GM19351 (cell line): Measurements from ENCODE around the gene SNTA1.
"Not testable (repeated sequence)": the region's sequence is repeated elsewhere in the genome, so short reads cannot be mapped to it uniquely, and the experiment has no call there.

Source experiments
- ATAC-seq: cut with Tn5 transposase; IDR thresholded peaks from one replicate; pipeline ENCODE4 v1.9.1; 2021; ENCODE audit warnings: mild to moderate bottlenecking, moderate library complexity; ENCODE audit not compliant: unreplicated experiment

The SNTA1 gene

DNA sequence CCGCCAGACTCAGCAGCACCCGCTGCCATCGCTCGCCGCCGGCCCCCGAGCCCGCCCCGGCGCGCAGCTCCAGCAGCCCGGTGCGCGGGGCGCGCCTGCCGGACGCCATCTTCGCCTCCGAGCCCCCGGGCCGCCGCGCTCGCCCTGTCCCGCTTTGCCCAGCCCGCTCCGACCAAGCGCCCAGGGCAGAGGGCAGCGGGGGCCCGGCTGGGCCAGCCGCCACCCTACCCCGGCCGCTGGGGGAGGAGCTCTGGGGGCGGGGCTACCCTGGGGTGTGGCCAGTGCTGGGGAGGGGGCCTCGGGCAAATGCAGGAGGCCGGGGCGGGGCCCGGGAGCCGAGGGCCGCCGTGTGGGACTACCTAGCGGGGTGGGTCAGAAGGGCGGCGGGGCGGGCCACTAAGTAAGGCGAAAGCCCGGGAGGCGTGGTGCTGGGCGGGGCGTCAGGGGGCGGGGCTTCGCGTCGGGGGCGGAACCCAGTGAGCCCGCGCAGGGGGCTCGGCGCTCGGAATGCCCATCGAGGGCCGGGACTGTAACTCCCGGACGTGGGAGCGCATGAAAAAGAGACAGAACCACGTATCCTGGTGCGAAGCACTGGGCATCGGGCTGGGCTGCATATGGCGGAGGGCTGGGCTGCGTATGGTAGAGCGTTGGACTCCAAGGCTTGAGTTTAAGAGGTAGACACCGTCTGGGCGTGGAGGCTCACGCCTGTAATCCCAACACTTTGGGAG, at the start of gene SNTA1:
SNTA1 (minus strand) TSS at position 252 of the 728 bp plus-strand sequence; CDS start at position 109, 143 bp downstream.
- peak; percentile 75 for ATAC-seq

DNA sequence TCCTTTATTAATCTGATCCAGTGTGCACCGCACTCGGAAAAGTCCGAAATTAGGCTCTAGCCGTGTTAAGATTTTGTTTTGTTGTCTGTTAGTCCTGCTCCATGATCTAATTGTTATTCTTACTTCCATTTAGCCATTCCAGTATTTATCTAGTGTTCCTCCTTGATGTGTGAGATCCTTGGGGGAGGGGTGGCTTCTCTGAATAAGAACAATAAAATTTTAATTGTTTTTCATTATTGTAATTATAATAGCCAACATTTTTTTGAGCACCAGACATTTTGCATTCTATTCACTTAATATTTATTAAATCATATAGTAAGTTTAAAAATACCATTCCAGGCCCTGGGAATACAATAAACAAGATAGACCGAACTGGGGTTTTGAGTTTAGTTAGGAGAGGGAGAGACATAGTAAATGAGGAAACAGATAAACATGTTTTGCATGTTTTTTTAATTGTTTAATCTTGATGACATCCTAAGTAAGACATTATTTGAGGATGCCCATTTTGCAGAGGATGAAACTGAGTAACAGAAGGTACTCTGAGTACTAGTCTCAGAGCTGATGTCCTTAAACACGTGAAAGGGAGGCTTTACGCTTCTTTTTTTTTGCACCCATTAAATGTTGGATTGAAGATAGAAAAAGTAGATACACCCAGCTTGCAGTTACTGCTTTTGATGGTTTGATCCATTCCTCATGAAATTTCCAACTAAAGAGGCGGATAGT, 47.5 kb upstream of the SNTA1 start:
- no peak for ATAC-seq

DNA sequence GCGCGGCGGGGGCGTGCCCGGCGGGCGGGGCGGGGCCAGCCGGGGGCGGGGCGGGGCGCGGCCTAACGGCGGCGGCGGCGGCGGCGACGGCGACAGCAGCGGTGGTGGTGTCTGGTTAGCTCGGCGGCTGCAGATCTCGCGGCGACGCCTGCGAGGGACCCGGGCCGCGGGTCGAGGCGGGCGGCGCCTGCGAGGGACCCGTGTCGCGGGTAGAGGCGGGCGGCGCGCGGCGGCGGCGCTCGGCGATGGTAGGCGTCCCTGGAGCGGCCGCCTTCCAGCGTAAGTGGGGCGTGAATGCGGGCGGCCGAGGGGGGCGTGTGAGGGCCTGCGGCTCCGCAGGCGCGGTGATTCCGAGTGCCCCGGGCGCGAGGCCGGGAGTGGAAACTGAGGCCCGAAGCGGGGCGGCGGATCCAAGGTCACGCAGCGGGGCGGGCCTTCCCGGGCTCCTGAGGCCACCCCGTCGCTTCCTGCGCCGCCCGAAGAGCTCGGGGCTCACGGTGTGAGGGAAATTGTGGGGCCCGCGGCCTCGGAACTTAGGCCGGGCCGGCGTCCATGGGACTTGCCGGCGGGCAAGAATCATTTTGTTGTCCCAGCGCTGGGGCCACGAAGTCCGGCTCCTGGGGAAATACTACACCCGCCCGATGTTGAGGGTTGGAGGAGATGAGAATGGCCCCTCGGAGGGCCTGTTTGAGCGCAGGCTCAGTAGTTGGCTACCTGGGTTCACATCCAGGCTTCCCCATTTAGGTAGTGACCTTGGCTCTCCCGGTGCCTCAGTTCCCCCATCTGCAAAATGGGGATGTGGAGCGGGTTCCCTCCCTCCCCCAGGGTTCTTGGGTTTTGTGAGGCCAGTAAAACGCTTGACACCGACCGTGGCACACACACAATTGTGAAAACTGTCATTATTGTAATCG, 46.7 kb upstream of the SNTA1 start, which contains the start of gene CBFA2T2:
CBFA2T2 (plus strand) TSS at position 74 of the 911 bp plus-strand sequence; CDS start at position 246, 172 bp downstream.
- peak; percentile 55 for ATAC-seq

DNA sequence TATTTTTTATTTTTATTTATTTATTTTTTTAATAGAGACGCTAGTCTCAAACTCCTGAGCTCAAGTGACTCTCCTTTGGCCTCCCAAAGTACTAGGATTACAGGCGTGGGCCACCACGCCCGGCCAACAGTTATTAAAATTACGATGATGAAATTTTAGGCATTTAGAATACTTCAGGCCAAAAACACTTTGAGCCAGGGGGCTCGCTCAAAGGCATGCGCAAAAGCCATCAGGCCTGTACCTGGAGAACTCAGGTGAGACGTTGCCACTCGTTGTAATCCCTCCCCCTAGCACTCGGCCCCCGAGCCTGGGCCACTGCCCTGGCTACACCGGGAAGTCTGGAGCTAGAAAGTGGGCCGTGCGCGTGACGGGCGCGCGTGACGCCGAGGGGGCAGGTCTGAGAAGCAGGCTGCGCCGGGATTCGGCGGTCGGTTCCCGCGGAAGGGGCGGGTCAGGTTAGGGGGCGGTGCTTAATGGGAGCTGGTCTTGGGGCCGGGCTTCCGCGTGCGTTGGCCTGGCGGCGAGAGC, 46.0 kb upstream of the SNTA1 start:
- peak; percentile 90 for ATAC-seq

DNA sequence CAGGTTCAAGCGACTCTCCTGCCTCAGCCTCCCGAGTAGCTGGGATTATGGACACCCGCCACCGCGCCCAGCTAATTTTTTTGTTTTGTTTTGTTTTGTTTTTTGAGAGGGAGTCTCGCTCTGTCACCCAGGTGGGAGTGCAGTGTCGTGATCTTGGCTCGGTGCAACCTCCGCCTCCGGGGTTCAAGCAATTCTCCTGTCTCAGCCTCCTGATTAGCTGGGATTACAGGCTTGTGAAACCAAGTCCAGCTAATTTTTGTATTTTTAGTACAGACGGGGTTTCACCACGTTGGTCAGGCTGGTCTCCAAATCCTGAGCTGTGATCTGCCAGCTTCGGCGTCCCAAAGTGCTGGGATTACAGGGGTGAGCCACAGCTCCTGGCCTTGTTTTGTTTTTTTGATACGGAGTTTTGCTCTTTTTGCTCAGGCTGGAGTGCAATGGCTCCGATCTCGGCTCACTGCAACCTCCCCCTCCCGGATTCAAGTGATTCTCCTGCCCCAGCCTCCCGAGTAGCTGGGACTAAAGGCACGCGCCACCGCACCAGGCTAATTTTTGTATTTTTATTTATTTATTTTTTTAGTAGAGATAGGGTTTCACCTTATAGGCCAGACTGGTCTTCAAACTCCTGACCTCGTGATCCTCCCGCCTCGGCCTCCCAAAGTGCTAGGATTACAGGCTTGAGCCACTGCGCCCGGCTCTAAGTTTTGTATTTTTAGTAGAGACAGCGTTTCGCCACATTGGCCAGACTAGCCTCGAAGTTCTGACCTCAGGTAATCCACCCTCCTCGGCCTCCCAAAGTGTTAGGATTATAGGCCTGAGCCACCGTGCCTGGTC, 45.3 kb upstream of the SNTA1 start:
- ATAC-seq, result not testable (repeated sequence)

DNA sequence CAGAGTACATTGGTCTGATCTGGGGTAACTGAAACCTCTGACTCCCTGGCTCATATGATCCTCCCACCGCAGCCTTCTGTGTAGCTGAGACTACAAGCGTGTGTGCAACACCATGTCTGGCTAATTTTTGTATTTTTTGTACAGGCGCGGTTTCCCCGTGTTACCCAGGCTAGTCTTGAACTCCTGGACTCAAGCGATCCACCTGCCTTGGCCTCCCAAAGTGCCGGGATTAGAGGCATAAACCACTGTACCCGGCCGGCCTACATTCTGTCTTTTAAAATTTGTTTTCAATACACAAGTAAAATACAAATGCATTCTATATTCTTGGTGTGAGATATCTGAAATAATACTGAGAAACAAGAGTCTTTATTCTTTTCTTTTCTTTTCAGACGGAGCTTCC, 44.6 kb upstream of the SNTA1 start:
- no peak for ATAC-seq

DNA sequence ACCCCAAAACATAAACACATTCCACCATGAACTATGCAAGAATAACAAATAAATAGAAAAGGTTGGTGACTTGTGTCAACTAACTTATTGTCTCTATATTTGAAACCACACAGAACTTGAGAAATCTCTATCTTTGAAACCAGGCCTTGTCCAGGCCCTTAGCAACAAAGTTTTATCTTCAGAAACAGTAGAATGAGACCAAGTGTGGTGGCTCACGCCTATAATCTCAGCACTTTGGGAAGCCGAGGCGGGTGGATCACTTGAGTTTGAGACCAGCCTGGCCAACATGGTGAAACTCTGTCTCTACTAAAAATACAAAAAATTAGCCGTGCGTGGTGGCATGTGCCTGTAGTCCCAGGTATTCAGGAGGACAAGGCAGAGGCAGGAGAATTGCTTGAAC, 39.6 kb upstream of the SNTA1 start:
- ATAC-seq, result not testable (repeated sequence)

DNA sequence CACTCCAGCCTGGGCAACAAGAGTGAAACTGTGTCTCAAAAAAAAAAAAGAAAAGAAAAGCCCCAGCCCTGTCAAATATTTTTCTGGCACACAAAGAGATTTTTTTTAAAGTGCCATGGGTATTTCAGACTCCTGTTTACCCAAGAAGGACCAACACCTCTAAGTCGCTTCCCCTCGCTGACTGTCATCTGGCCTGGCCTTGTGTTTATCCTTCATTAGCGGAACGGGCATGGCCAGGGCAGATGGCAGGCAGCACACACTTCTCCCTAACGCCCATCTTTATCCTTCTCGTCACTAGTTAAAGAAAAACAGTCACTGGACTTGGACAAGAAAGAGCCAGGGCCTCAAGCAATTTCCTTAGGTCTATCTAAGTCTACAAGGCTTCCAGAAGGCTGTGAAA, 39.0 kb upstream of the SNTA1 start:
- ATAC-seq, result no peak

DNA sequence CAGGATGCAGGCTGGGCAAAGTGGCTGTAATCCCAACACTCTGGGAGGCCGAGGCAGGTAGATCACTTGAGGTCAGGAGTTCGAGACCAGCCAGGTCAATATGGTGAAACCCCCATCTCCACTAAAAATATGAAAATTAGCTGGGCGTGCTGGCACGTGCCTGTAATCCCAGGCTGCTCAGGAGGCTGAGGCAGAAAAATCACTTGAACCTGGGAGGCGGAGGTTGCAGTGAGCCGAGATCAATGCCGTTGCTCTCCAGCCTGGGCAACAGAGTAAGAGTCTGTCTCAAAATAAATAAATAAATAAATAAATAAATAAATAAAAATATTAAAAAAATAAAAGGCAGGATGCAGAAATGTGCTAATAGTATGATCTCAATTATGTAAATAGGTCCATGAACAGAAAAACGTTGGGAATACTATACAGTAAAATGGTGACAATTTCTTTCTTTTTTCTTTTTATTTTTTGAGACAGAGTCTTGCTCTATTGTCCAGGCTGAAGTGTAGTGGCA, 37.9 kb upstream of the SNTA1 start:
- no peak for ATAC-seq

DNA sequence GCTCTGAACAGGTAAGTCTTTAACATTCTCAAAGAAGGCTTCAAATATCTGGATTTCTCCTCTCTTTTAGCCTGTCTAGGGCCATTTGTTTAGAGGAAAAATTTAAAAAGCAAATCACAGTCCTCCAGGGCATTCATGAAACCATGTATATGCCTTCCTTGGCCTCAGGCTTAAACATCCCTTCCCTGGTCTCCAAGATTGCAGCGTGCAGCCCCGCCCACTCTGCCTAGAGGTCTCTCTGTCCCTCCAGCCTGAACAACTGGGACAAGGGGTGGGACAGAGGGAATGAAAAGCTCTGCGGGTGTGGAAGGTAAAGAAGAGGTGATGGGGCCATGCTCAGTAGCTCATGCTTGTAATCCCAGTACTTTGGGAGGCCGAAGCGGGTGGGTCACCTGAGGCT, 36.5 kb upstream of the SNTA1 start:
- no peak for ATAC-seq

DNA sequence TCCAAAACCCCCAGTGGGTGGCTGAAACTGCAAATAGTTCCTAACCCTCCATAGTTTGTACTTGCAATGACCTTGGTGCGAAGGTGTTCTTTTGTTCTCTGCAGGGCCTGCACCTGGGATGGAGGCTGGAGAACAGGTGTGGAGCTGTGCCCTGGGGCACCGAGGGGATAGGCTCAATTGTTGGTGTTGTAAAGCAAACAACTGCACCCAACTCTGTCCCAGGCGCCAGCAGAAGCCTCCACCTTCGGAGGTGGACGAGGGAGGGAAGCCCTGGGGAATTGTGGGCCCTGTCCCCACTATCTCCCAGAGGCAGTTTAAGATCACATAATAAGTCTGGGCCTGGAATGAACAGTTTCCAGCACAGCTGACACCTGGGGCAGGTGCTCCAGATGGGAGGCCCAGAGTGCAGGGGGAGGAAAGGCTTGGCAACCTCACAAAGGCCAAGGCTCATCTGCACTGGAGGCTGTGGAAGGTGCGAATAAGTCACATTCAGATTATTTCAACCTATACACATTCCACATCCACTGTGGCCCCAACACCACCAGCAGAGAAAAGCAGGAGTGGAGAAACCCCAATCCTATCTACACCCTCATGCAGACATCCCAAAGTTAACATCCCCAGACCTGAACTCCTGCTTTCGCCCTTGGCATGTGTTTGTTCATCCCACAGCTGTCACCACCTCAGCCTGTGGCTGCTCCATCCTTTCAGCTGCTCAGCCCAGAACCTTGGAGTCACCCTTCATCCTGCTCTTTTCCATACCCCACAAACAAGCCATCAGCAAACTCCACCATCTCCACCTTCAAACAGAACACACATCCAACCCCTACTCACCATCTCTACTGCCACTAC, 34.0 kb upstream of the SNTA1 start:
- ATAC-seq, result no peak

DNA sequence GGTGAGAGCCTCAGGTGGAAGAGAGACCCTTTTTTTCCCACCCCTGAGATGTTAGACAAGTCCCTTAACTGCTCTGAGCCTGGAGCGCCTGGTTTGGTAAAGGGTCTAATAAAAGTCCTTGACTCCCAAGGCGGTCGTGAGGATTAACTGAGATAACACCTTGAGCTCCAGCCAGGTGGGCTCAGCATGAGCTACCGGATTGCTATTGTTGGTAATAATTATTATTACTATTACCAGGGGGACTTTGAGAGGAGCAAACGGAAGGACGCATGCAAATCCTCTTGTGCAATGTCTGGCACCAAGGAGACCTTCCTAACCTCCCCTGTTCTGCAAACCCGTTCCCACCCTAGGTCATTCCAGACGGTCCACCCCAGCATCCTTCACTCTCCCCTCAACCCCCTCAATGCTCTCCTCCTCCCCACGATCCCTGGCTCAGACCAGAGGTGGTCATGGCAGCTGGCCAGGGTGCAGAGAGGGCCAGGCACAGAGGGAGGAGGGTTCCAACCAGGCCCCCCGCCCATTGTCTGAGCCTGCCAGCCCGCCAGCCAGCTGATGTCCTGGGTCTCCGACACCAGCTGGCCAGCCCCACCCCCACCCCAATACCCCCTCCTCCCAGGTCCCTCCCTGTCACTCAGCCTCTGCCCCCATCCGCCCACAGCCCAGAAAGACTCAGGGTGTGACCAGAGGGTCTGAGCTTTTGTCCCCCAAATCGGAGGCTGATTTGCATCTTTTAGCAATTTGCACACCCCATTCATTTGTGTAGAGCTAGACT, 32.0 kb upstream of the SNTA1 start:
- no peak for ATAC-seq

DNA sequence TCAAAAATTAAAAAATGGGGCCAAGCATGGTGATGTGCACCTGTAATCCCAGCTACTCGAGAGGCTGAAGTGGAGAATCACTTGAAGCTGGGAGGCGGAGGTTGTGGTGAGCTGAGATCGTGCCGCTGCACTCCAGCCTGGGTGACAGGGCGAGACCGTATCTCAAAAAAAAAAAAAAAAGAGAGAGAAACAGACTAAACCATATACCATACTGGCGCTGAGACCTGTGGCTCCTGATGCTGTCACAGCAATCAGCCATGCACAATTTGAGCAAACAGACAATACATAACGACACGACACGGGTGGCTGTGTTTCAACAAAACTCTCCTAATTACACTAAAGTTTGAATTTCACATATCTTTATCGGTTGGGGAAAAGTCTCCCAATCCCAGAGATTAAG, 31.4 kb upstream of the SNTA1 start:
- no peak for ATAC-seq

DNA sequence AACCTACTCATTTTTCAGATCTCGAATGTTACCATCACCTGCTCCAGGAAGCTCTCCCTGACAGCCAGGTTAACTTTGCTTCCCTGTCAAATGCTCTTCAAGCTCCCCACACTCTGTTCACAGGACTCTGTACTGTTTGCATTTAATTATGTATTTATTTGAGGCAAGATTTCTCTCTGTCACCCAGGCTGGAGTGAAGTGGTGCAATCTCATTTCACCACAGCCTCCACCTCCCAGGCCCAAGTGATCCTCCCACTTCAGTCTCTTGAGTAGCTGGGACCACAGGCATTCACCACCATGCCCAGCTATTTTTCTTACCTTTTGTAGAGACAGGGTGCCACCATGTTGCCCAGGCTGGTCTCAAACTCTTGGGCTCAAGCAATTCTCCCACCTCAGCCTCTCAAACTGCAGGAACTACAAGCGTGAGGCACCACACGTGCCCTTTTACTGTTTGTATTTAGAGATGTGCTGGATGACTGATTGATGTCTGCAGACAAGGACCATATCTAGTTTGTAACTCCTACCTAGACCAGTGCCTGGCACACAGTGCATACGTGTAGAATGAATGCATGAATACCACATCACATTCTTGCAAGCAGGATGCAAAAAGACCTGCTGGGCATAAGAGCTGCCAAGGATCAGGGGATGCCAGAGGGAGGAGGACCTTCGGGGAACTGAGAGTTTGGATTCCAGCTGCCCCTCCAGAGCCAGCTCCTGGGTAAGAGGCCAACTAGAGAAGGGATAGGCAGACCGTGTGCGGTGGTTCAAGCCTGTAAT, 30.7 kb upstream of the SNTA1 start:
- no peak for ATAC-seq

DNA sequence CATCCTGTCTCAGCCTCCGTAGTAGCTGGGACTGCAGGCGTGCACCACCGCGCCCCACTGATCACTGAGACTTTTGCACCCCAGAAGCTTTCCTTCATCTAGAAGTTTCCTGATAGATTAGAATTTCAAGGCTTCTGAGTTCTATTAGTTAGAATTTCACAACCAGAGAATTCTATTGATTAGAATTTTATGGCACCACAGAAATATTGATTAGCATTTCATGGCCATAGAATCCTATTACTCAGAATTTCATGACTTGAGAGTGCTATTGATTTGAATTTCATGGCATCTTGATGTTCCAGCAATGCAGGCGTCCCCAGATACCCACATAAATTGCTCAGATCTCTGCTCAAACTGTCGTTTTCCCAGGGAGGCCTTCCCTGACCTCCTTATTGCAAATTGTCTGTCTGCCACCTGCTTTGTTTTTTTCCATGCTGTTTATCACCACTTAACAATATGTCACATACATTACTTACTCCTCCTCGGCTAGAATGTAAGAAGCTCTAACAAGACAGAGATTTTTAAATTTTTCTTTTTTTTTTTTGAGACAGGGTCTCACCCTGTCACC, 29.4 kb upstream of the SNTA1 start:
- no peak for ATAC-seq

DNA sequence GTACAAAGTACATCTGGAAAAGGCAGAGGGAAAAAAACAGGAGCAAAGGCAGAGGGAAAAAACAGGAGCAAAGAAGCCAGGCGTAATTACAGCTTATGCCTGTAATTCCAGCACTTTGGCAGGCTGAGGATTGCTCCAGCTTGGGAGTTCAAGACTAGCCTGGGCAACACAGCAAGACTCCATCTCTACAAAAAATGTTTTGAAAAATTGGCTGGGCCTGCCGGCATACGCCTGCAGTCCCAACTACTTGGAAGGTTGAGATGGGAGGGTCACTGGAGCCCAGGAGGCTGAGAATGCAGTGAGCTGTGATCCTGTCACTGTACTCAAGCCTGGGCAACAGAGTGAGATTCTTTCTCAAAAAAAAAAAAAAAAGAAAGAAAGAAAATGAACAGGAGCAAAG, 27.3 kb upstream of the SNTA1 start:
- no peak for ATAC-seq

DNA sequence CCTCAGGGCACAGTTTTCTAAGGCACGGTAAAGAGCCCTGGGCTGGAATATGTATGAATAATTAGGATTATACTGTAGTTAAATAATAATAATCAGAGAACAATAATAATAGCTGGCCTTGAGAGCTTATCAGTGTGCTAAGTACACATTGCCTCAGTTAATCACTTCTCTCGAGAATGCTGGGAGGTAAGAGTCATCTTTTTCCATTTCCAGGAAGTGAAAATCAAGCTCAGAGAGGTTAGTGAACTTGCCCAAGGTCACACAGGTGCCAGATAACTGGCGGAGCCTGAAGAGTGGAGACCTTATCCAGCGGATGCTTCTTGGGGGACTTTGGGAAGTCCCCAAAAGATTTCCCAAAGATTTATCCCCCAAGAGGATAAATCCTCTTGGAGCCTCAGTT, 26.9 kb upstream of the SNTA1 start:
- ATAC-seq, result no peak
